KOPT-K1 (cell line): Measurements from ENCODE around the gene ECI2.

ENCODE experiments used
- H3K27ac ChIP-seq: fragments of 200-600 bp; sonication (generic); 2 replicates; pipeline ENCODE4 v1.5.1; 2016; ENCODE audit warnings: antibody characterized with exemption, mild to moderate bottlenecking, low read depth, low read length; ENCODE audit not compliant: poor library complexity, severe bottlenecking
- H3K36me3 ChIP-seq: fragments of 200-600 bp; sonication (generic); 2 replicates; pipeline ENCODE4 v1.5.1; 2017; ENCODE audit warnings: antibody characterized with exemption, mild to moderate bottlenecking, low read length, moderate library complexity; ENCODE audit not compliant: insufficient read depth
- H3K9me3 ChIP-seq: fragments of 200-600 bp; sonication (generic); 2 replicates; pipeline ENCODE4 v1.5.1; 2017; ENCODE audit warnings: antibody characterized with exemption, low read length, mild to moderate bottlenecking; ENCODE audit not compliant: insufficient read depth, poor library complexity, severe bottlenecking

Gene ECI2, protein sequence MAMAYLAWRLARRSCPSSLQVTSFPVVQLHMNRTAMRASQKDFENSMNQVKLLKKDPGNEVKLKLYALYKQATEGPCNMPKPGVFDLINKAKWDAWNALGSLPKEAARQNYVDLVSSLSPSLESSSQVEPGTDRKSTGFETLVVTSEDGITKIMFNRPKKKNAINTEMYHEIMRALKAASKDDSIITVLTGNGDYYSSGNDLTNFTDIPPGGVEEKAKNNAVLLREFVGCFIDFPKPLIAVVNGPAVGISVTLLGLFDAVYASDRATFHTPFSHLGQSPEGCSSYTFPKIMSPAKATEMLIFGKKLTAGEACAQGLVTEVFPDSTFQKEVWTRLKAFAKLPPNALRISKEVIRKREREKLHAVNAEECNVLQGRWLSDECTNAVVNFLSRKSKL

DNA sequence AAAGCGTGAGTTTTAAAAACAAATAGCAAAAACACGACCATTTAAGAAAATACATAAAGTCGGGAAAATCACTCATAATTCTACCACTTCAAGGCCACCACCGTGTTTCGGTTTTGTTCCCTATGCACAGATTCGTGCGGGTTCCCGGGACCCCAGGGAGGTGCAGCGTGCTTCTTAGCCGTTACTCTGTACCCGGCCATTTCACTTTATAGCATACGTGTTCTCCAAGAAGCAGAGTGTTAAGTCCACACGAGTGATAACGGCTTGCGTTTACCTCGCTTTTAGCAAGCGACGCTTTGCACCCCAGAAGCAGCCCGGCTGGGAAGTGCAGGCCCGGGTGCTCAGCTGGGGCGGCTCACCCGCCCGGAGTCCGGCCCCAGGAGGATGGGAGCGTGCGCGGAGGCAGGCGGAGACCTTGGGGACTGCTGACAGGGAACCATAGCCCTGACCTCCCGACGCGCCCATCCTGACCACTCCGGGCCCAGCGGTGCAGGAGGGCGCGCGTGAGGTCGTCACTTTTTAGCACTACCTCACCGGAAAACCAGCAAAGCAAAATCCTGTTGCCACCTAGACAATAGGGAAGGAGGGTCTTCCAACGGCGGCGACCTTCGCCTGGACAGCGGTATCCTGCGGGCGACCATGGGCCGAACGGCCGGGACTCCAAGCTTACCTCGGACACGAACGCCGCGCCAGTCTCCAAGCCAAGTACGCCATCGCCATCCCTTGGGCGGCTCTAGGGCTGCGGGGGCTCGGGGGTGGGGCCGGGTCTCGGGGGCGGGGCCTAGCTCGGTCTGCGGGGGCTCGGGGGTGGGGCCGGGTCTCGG, at the start of gene ECI2:
Gene ECI2, minus strand, starts transcription at position 735 of the 824 bp plus-strand sequence. Its CDS starts 15 bp downstream, at position 720.
- H3K27ac ChIP-seq = peak within 1 kb of the TSS; percentile 73
- H3K9me3 ChIP-seq = peaks cover 12% of the 10 kb centered on the region

DNA sequence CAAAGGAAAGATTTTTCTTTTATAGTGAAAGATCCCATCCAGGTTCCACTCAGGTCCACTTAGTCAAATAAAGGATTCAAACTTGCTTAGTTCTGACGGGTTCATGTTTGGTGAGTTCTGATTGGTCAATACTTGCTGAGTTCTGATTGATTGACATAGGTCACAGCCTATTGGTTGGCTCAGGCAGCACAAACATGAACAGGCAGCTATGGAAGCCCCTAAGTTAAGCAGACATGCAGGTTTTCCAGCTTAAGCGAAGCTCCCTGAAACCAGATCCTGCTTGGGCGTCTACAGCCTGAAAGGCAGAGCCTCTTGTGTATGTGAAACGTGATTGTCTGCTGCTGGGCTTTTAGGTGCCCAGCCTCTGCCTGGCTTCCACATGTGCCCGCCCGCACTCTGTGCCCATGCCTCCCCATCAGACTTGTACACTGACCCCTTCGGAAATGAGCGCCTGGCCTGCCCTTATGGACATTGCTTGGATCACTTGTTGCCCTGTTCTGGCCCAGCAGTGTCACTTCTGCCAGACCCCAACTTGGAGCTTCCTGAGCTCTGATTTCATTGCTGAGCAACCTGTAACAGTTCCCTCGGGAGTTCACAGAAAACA, 45.4 kb upstream of the ECI2 start:
- no peak overlapping the region for H3K27ac ChIP-seq
- H3K36me3 ChIP-seq = no peaks in the 10 kb centered on the region
- H3K9me3 ChIP-seq = no peaks in the 10 kb centered on the region

More for the DNA sequence above, at the start of gene ECI2:
- peaks cover 28% of the 10 kb centered on the region for H3K36me3 ChIP-seq

DNA sequence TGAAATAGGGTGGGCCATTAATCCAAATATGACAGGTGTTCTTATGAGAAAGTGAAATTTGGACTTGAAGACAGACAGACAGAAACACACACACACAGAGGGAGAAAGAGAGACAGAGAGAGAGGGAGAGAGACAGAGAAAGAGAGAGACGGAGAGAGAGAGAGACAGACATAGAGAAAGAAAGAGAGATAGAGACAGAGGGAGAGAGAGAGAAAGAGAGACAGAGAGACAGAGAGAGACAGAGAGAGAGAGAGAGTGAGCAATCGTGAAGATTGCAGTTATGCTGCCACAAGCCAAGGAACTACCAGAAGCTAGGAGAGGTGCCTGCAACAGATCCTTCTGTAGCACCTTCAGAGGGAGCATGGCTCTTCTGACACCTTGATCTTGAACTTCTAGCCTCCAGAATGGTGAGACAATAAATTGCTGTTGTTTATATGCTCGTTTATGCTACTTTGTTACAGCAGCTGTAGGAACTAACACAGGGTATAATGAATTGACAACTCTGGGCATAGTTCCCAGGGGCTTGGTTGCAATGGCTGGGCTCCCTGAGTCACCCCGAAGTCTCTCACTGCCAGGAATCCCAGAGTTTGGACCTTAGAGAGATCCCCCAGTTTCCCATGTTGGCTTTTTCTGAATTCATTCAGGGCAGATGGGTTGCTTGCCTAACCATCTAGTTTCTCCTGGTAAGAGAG, 44.7 kb upstream of the ECI2 start:
- no peak overlapping the region for H3K27ac ChIP-seq
- no peaks in the 10 kb centered on the region for H3K9me3 ChIP-seq
- H3K36me3 ChIP-seq = no peaks in the 10 kb centered on the region

DNA sequence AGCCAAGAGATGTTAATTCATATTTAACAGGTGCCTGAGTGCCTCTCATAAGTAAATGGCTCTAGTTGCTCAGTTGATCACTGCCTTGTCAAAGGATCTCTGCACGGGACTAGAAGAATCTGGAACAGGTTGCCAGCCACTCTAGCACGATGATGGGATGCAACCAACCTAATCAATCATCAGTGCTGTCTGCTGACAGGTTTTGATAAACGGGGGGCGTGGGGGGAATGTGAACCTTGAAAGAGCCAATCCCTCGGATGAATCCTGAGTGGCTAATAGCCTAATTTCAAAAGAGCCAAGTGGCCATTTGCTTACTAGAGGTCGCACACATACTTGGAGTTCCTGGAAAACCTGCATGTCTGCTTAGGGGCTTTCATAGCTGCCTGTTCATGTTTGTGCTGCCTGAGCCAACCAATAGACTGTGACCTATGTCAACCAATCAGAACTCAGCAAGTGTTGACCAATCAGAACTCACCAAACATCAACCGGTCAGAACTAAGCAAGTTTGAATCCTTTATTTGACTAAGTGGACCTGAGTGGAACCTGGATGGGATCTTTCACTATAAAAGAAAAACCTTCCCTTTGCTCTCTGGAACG, 43.5 kb upstream of the ECI2 start:
- Histone ChIP-seq H3K36me3 (no peaks in the 10 kb centered on the region), H3K27ac (no peak overlapping the region), H3K9me3 (no peaks in the 10 kb centered on the region)

DNA sequence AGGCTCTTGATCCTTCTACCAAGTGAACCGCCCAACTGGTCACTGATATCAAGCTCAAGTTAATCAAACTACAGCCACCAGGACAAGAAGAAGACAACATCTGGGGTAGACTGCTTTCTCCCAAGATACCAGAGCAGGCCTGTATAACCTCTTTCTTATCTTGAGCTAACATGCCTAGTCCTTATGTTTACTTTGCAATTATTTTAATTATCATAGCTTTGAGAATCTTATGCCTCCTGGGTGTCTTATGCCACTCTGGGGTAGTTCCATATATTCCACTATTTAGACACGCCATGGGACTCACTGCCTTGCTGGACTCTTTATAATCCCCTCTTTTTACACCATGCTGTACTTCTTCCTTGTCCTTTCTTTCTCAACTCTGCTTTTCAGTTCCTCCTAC, 41.5 kb upstream of the ECI2 start:
- H3K9me3 ChIP-seq = no peaks in the 10 kb centered on the region
- H3K36me3 ChIP-seq = no peaks in the 10 kb centered on the region
- no peak overlapping the region for H3K27ac ChIP-seq

DNA sequence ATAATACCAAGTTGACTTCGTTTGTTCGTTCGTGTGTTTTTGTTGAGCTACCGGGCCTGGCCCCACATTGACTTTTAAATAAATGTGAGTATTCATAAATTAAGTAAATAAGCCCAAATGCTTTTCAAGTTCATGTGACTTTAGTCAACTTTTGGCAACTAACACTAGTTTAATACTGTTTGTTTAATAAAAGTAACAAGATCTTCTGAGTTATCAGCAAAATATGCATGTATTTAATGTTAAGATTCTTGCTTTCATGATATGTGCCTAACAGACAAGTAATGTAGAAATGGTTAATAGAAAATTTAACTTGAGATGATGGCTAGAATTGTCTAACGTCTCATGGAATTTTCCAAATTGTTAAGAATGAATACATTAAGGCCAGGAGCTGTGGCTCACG, 38.7 kb upstream of the ECI2 start:
- H3K27ac ChIP-seq = no peak overlapping the region

DNA sequence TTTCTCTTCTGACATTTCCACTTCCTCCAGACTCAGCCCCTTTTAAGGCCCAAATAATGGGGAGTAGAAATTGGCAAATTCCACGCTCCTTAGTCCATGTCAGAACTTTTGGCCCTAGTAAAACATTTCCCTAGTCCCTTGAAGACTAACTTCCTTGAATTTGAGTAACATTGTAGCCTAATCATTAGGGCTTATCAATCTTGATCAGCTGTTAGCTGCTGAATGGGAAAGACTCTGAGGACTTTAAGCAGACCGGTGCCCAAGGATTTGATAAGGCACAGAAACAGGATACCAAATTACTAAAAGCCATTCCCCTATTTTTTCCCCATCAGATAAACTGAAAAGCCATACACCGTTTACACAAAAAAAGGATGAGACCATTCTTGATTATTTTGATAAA, 37.0 kb upstream of the ECI2 start:
- Histone ChIP-seq H3K9me3 (peaks cover 6% of the 10 kb centered on the region), H3K27ac (no peak overlapping the region), H3K36me3 (no peaks in the 10 kb centered on the region)

More for the DNA sequence above, 38.7 kb upstream of the ECI2 start:
- Histone ChIP-seq H3K9me3 (no peaks in the 10 kb centered on the region), H3K36me3 (no peaks in the 10 kb centered on the region)

DNA sequence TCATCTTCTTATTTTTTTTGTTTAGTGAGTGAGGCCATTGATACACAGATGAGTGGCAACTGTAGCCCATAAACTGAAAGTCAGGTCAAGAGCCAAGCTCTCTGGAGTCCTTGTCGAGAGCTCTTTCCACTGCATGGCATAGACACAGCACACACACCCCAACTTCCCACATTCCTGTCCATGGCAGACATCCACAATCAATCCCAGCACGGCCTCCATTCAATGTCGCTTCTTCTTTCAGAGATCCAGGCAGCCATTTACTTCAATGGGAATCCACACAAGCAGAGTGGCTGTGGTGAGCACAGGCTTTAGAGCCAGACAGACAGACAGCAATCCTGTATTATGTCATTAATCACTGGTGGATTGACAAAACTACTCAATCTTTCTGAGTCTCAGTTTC, 34.9 kb upstream of the ECI2 start:
- Histone ChIP-seq H3K36me3 (no peaks in the 10 kb centered on the region), H3K27ac (no peak overlapping the region), H3K9me3 (peaks cover 8% of the 10 kb centered on the region)

DNA sequence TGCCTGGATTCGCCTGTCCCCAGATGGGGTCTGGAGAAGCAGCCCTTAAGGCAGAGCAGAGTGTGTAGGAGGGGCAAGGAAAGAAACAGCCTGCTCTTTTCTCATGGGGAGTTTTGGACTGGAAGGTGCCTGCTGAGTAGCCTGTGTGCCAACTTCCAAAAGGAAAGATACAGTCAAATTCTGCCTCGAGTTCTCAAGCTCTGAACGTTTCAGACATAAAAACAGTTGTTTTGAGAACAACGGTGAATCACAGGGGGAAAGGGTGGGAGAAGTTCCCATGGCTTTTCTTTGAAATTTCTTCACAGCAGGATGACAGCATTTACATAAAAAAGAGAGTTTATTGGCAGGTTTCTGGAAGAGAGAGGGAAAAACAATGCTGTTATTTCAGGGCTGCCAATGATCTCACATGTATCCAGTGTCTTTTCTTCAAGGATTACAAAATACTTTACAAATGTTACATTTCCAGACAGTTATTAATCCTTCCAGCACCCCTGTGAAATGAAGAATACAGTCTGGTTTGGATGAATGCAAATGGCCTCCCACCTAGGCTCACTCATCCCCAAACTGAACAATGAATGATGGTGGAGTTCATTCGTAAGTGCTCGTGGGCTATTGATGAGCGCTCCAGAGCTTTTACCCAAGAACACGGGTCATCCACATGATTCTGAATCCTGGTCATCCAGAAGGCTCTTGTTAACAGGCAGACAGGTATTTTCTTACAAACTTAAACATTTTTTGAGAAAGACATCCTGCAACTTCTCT, 33.8 kb upstream of the ECI2 start:
- H3K27ac ChIP-seq = no peak overlapping the region

DNA sequence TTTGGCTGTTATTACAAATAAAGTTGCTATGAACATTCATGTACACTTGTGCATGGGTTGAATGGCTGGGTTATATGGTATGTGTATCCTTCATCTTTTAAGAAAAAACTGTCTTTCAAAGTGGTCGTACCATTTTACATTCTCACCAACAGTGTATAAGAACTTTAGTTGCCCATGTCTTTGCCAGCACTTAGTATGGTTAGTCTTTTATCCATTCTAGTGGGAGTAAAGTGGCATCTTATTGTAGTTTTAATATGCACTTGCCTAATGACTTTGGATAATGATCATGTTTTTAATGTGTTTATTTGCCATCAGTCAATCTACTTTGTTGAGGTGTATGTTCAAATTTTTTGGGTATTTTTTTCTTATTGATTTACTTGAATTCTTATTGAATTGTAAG, 32.5 kb upstream of the ECI2 start:
- Histone ChIP-seq H3K27ac (no peak overlapping the region), H3K9me3 (peaks cover 8% of the 10 kb centered on the region), H3K36me3 (no peaks in the 10 kb centered on the region)

More for the DNA sequence above, 33.8 kb upstream of the ECI2 start:
- Histone ChIP-seq H3K9me3 (peaks cover 8% of the 10 kb centered on the region), H3K36me3 (no peaks in the 10 kb centered on the region)

DNA sequence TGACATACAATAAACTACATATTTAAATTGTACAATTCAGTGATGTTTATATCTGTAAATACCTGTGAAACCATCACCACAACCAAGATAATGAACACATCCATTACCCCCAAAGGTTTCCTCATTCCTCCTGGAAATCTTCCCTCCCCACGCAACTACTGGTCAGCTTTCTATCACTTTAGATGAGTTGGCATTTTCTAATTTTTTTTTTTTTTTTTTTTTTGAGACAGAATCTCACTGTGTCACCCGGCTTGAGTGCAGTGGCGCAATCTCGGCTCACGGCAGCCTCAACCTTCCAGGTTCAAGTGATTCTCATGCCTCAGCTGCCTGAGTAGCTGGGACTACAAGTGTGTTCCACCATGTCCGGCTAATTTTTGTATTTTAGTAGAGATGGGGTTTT, 31.7 kb upstream of the ECI2 start:
- Histone ChIP-seq H3K27ac (no peak overlapping the region), H3K36me3 (no peaks in the 10 kb centered on the region), H3K9me3 (peaks cover 8% of the 10 kb centered on the region)

DNA sequence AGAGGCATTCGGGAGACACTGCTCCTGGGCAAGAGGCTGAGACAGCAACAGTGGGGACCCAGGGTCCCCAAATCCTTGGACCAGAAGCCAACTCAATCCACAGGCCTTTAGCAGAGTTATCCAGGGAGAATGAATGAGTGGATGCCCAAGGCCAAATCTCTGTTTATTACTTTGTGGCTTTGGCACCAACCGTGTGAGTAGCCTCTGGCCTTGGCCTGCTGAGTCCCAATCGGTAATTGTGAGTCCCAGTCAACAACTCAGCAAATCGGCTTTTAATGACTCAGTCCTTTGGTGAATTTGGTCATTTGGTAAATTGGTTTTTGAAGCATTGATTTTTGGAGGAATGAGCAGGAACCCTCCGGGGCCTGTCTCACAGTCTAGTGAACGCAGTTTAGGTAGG, 29.1 kb upstream of the ECI2 start:
- H3K27ac ChIP-seq = no peak overlapping the region
- no peaks in the 10 kb centered on the region for H3K36me3 ChIP-seq
- peaks cover 8% of the 10 kb centered on the region for H3K9me3 ChIP-seq

DNA sequence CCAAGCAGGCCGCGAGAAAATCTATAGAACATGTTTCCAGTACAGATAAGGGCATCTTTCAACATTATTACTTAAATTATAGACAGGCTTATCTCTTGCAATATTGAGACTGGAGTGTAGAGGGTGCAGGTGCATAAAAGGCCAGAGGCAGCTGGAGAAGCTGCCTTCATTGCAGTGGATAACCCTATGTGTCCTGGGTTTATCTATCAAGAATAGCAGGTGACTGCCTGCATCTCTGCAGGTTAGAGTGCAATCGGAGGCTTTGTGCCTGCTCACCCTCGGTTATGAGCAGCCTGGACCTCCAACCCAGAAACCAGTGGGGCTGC, 28.7 kb upstream of the ECI2 start:
- no peak overlapping the region for H3K27ac ChIP-seq
- no peaks in the 10 kb centered on the region for H3K36me3 ChIP-seq
- H3K9me3 ChIP-seq = peaks cover 8% of the 10 kb centered on the region
